ENCODE data around the gene SLC25A51.
"Not testable (repeated sequence)": the region's sequence is repeated elsewhere in the genome, so short reads cannot be mapped to it uniquely, and the experiment has no call there.

Gene SLC25A51

DNA sequence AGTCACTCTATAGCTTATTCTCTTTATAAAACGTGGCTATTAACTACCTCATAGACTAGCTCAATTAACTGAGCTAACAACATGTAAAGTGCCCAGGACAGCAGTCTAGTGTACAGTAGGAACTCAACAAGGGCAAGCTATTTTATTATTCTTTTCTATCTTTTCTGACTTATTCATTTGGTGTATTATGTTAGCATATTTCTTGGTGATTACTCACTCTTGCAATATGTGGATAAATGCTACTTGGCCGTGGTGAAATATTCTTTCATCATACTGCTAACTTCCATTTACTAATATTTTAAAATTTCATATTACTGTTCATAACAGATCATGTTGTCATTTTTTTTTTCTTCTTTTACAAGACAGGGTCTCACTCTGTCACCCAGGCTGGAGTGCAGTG is 4.9 kb downstream of the SLC25A51 start:
- FAIRE-seq = no peak

- no peak for FAIRE-seq
These were observed 6.3 kb downstream of the SLC25A51 start for GRCh38 chr9:37897665-37898064.

DNA sequence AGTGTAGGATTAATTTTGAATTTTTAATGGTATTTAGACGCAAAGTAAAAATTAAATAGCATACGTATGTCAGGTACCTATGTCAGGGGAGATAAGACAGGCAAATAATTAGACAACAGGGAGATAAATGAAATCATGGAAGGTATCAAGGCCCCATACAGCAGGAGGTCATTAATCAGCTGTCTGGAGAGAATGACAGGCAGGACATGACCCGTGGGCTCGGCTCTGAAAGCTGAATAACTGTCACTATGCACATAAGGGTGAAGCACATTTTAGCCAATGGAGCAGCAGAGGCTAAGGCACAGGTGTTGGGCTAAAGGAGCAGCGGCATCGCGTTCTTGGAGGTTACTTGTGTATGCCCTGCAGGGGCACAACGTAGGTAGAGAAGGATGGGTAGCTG is 11.9 kb downstream of the SLC25A51 start:
- FAIRE-seq = no peak

DNA sequence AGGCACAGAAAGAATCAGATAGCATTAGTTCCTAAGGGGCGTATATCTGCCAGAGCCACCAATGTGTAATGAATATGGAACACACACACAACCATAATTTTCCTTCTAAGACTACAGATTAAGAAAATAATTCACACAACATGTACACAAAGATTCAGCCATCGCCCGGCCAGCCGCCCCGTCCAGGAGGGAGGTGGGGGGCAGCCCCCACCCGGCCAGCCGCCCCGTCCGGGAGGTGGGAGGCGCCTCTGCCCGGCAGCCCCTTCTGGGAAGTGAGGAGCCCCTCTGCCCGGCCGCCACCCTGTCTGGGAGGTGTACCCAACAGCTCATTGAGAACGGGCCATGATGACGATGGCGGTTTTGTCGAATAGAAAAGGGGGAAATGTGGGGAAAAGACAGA is 12.9 kb downstream of the SLC25A51 start:
- FAIRE-seq = not testable (repeated sequence)

DNA sequence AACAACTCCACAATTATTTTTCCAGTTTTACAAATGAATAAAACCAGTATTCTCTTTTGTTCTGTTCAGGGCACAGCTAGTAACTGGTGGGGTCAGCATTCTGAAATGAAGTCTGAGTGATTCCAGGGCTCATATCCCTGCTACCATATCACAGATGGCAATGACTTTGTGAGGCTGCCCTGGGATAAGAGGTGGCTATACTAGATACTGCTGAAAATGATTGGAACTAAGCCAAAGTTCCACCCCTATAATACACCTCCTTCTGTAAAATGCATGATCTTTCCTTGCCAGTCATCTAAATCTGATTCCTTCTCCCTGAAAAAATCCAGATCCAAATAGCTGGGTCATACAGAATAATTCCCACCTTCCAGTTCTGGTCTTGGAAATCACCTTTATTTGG is 14.4 kb downstream of the SLC25A51 start:
- no peak for FAIRE-seq

DNA sequence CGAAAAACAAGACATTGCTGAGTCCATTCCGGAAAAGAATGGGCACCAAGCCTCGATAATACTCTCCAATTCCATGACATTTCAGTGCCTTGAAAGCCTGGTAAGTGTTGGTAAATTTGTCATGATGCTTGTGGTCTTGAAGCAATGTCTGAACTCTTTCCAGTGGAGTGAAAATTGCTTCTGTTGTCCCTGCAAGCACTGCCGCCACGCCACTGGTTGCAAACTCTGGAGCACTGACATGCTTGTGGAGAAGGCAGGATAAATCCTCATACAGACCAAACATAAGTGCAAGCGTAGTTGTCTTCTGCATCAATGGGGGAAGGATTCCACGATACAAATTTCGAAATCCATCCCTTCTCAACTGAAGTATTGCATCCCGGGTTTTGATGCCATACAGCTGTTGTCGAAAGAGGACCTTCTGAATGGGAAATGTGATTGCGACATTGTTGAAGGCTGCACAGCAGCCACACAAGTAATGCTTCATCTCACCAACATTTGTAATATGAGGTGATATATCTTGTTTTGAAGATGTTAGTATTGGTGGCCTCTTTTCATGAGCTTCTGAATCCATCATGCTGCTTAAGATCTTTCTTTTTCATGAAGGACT is 15.8 kb downstream of the SLC25A51 start:
- not testable (repeated sequence) for FAIRE-seq

GRCh38 chr9:37880916-37881479 is 22.9 kb downstream of the SLC25A51 start:
- FAIRE-seq = no peak

DNA sequence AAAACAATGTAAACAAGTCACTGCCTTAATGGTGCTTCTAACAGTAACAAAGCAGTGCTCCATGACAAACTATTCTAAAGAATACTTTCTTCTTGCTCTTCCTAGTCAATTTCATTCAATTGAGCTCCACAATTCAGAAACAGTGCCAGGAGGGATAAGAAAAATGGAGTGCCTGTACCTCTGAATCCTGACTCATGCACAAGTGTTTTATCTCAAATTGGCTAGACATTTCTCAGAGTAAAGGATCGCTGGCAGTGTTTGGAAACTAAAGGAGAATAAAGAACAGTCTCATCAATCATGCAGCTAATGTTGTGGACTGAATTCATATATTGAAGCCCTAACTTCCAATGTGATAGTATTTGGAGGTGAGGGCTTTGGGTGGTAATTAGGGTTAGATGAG is 27.6 kb downstream of the SLC25A51 start:
- no peak for FAIRE-seq

- no peak for FAIRE-seq
These were observed 30.0 kb downstream of the SLC25A51 start for GRCh38 chr9:37873955-37874354.

DNA sequence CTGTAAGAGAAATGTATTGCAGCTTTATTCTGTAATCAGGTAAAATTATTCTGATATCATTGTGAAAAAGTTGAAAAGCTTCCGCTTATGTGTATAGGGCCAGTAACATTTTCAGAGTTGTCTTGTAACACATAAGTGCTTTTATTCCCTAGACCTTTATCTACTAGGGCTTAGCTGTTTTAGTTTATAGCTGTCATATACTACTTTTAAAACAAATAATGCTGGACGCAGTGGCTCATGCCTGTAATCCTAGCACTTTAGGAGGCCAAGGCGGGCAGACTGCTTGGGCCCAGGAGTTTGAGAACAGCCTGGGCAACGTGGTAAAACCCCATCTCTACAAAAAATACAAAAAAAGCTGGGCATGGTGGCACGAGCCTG is 33.1 kb downstream of the SLC25A51 start:
- no peak for FAIRE-seq

DNA sequence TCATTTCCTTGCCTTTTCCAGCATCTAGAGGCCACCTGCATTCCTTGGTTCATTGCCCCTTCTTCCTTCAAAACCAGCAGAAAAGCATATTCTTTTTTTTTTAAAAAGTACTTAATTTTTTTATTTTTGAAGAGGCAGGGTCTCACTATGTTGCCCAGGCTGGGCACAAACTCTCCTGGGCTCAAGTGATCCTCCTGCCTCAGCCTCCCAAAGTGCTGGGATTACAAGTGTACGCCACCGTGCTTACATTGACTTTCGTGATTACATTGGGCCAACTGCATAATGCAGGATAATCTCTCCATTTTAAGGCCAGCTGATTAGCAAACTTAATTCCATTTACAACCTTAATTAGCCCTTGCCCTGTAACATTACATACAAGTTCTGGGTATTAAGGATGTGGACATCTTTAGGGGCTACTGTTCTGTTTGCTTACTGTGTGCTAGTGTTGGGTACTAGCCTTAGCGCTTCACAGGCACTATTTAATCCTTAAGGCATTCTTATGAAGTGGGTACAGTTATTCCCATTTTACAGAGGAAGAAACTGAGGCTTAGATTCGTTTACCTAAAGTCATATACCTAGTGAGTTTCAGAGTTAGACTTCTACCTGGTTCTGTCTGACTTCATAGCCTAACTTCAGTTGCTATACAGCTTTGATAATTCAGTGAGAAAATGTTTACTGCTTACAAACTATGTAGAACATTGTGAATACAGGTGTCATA is 33.7 kb downstream of the SLC25A51 start:
- no peak for FAIRE-seq

- FAIRE-seq = no peak
These were observed 41.4 kb downstream of the SLC25A51 start for GRCh38 chr9:37862530-37862929.

GRCh38 chr9:37859043-37859442 is 44.9 kb downstream of the SLC25A51 start:
- FAIRE-seq = peak; percentile 63

DNA sequence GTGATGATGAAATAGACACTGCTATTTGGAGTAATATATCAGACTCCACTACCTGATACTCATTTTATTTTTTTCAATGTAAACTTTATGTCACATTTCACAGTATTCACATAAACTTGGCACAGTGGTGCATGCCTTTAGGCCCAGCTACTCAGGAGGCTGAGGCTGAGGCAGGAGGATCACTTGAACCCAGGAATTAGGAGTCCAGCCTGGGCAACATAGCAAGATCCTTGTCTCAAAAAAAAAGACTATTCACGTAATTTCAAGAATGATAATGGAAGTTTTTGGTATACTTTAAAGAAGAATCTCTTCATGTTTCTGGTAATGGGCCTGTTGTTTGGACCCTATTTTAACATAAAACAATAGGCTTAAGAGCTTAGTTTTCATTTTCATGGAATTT is 47.4 kb downstream of the SLC25A51 start:
- no peak for FAIRE-seq

DNA sequence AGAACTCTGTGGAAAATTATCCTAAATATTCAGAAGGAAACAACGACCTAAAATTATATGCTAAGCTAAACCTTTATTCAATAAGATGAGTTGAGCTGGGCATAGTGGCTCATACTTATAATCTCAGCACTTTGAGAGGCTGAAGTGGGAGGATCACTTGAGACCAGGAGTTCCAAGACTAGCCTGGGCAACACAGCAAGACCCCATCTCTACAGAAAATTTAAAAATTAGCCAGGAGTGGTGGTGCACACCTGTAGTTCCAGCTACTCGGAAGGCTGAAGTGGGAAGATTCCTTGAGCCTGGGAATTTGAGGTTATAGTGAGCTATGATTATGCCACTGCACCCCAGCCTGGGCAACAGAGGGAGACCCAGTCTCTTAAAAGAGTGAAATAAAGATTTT is 51.7 kb downstream of the SLC25A51 start:
- FAIRE-seq = no peak

DNA sequence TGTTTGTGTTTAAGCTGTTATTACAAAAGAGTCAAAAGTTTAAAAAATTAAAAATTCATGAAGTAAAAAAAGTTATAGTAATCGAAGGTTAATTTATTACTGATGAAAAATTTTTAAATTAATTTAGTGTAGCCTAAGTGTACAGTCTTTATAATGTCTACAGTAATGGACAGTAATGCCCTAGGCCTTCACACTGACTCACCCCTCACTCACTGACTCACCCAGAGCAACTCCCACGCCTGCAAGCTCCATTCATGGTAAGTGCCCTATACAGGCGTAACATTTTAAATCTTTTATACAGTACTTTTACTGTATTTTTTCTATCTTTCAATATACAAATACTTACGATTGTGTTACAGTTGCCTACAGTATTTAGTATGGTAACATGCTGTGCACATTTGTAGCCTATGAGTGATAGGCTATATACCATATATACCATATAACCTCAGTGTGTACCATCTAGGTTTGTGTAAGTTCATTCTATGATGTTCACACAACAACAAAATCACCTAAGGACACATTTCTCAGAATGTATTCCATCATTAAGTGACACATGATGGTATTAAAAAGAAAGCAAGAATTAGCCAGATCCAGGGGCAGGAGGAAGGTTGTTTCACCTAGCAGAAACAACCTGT is 63.2 kb downstream of the SLC25A51 start:
- FAIRE-seq = peak; percentile 20

DNA sequence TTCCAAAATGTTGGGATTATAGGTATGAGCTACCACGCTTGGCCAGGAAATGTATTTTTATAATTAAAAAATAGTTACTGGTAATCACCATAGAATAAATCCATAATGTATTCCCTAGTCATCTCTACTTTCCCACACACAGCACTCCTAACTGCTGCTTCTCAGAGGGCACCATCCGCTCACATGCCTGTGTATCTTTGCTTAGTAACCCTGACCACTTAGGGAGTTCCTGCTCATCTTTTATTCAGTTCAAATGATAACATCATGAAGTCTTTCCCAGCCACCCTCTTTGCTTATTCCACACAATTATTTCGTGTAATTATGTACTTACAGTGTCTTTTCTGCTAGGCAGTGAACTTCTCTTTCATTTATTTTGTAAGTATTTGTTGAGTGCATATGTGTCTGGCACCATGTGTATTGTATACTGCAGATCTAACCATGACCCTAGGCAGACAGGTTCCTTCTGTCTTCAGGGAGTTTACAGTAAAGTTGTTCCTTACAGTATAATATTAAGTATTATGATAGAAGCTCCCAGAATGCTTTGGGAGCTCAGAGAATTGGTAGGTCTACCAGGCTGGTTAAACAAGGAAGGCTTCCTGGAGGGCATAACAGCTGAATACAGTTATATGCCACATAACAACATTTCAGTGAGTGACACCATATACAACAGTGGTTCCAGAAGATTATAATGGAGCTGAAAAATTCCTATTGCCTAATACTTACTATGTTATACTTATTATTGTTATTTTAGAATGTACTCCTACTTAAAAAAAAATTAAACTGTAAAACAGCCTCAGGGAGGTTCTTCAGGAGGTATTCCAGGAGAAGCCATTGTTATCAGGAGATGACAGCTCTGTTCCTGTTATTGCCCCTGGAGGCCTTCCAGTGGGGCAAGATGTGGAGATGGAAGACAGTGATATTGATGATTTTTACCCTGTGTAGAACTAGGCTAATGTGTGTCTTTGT is 64.1 kb downstream of the SLC25A51 start:
- FAIRE-seq = no peak

All from TTC549 (cell line).